ENCODE measurements around the gene FGF11. TPM values are rescaled to one million over a fixed set of nuclear protein-coding genes. Genes with fewer than 3 reads are reported as not detected.

FGF11 gene
- total and polyA plus RNA-seq, 2 of the 4 experiments (the other 2 are of a cell fraction), result 0.18 to 1.1 TPM

- TF ChIP-seq USF2 (IDR thresholded peaks at IDR 0.05; ENCODE audit: low read depth, low read length), result peak; percentile 10; the same call in 1 of the 2 replicates
- TF ChIP-seq FOS (IDR thresholded peaks at IDR 0.05; ENCODE audit: low read depth, low read length), result no peak
Observed at GRCh38 chr17:7436556-7437368, 2.5 kb upstream of the FGF11 start (continued).

- H2BK20ac ChIP-seq (ENCODE audit: low read depth, low read length), result no peak overlapping the region
- peaks cover 0 to 2% of the 10 kb centered on the region in 2 experiments; a peak in 1 of 4 replicates for H3K79me1 ChIP-seq (ENCODE audit: low read depth in 1 of 2, low read length in 2 of 2)
- ATAC-seq (ENCODE audit: low read depth) (no peak), DNase-seq (no peak)
- H3K4me3 ChIP-seq (ENCODE audit: insufficient read depth, low read depth, low read length), result peak overlapping the region; percentile 30
- dilution Hi-C loops (cut with HindIII; ENCODE audit: low sequenced_read_pairs, unreplicated experiment) (no loop called here), in situ Hi-C loops (cut with MboI; ENCODE audit: low sequenced_read_pairs) (no loop called here), intact Hi-C loops (cut with micrococcal nuclease) (loop anchor here (1.0 to 5.0 kb wide), 4 partner anchors 33 to 124 kb away; partner anchors contain the start of genes KCTD11, SENP3 and TMEM256)
- no peak overlapping the region for H3K56ac ChIP-seq (ENCODE audit: extremely low read depth, insufficient read depth, low read length)
- H3K14ac ChIP-seq (replicated peaks; ENCODE audit: low read depth, low read length), result no peak overlapping the region
- no peak overlapping the region for H4K91ac ChIP-seq (ENCODE audit: insufficient read depth, low read depth, low read length)
- H3K9me1 ChIP-seq (ENCODE audit: insufficient read depth, low read length), result no peaks in the 10 kb centered on the region
- POLR2A ChIA-PET (ENCODE audit: unreplicated experiment), result interaction anchor here (0.5 kb wide), 1 partner anchor 31 kb away, joined by 8 read pairs; no protein-coding TSS in a partner anchor
- no peak overlapping the region for H2AK9ac ChIP-seq (replicated peaks; ENCODE audit: low read depth, low read length, poor library complexity)
- CTCF ChIA-PET, result interaction anchor here (0.6 to 1.9 kb wide), 7 partner anchors 8 to 162 kb away, joined by 3 to 12 read pairs (median 6); partner anchors contain the start of genes SENP3 and SPEM2
- no TSS peak for BruUV-seq (replicated peaks)
- H2BK5ac ChIP-seq (ENCODE audit: low read depth, low read length, poor library complexity, severe bottlenecking), result no peak overlapping the region
- peaks cover 8% of the 10 kb centered on the region for H3K4me1 ChIP-seq (ENCODE audit: control insufficient read depth, insufficient read depth, low read length)
- no peak overlapping the region for H3K18ac ChIP-seq (ENCODE audit: low read depth, low read length)
- no peak overlapping the region for H3K27ac ChIP-seq (ENCODE audit: insufficient read depth, low read length)
- no peaks in the 10 kb centered on the region for H3K36me3 ChIP-seq (ENCODE audit: control insufficient read depth, insufficient read depth, low read length)
- peak overlapping the region; percentile 84 for H3K4me2 ChIP-seq (ENCODE audit: low read depth, low read length)
- H2BK120ac ChIP-seq (ENCODE audit: low read depth, low read length), result no peak overlapping the region
- H2AK5ac ChIP-seq (ENCODE audit: low read depth, low read length), result no peak overlapping the region
- H3K27me3 ChIP-seq (ENCODE audit: control insufficient read depth, insufficient read depth, low read length), result peaks cover 34% of the 10 kb centered on the region
- no peak overlapping the region for H3K23ac ChIP-seq (ENCODE audit: low read depth, low read length)
- no peak overlapping the region for H2BK15ac ChIP-seq (ENCODE audit: low read depth, low read length)
- H4K8ac ChIP-seq (ENCODE audit: low read depth in 2 of 2, low read length in 2 of 2), result no peak overlapping the region
- WGBS, 2 experiments (ENCODE audit: extremely low coverage in 2 of 2, insufficient read length in 1 of 2), result 5% methylated on average over 8 of the region's 31 CpGs; no CpG with 5 or more reads in 1 of the 2 experiments
- no peaks in the 10 kb centered on the region for H3K9me3 ChIP-seq (ENCODE audit: control insufficient read depth, insufficient read depth, low read length)
- no peak overlapping the region for H4K5ac ChIP-seq (ENCODE audit: low read depth, low read length)
- TF ChIP-seq POLR2A (IDR thresholded peaks at IDR 0.05; ENCODE audit: low read depth, low read length) (no peak), BHLHE40 (IDR thresholded peaks at IDR 0.05; ENCODE audit: low read depth, low read length) (no peak), CTCF (conservative IDR thresholded peaks at IDR 0.05; ENCODE audit: low read depth, low read length) (no peak), CHD1 (IDR thresholded peaks at IDR 0.05; ENCODE audit: low read depth, low read length) (no peak), FOS (IDR thresholded peaks at IDR 0.05; ENCODE audit: low read depth, low read length) (no peak), CEBPB (IDR thresholded peaks at IDR 0.05; ENCODE audit: low read depth, low read length) (no peak), ELK1 (IDR thresholded peaks at IDR 0.05; ENCODE audit: borderline replicate concordance, low read depth, low read length) (no peak), MAFK (IDR thresholded peaks at IDR 0.05; ENCODE audit: low read depth, low read length) (no peak), RFX5 (IDR thresholded peaks at IDR 0.05; ENCODE audit: low read depth, low read length) (no peak), MXI1 (IDR thresholded peaks at IDR 0.05; ENCODE audit: borderline replicate concordance, low read depth, low read length) (no peak), RAD21 (IDR thresholded peaks at IDR 0.05; ENCODE audit: low read length) (no peak)
- H3K9ac ChIP-seq (ENCODE audit: low read depth, low read length), result no peak overlapping the region
- H3K4ac ChIP-seq (ENCODE audit: low read depth, low read length), result no peak overlapping the region
- peaks cover 3% of the 10 kb centered on the region; the same call in 1 of the 2 replicates for H4K20me1 ChIP-seq (ENCODE audit: insufficient read depth, low read length)
- H2AFZ ChIP-seq (replicated peaks; ENCODE audit: low read length, poor library complexity), result peak overlapping the region; percentile 81
Observed at GRCh38 chr17:7437369-7437863, 1.9 kb upstream of the FGF11 start.
